Prostate gland (tissue), 2 donors: ENCODE data around the gene VCAM1. TPM values are rescaled to one million over a fixed set of nuclear protein-coding genes. Genes with fewer than 3 reads are reported as not detected.

Experiments used
- DNase-seq: peaks from one replicate; pipeline ENCODE4 v3.0.0-alpha.2; 2019; ENCODE audit warnings: low spot score
- H3K27ac ChIP-seq, 2 donors: fragments of 200-600 bp; sonication (generic); 2 replicates each; pipeline ENCODE4 v1.5.1; 2017 to 2019
- H3K27me3 ChIP-seq: fragments of 200-600 bp; sonication (generic); replicated peaks from 2 replicates; pipeline ENCODE4 v1.5.1; 2019; ENCODE audit not compliant: insufficient read depth
- H3K36me3 ChIP-seq, 2 donors: fragments of 200-600 bp; sonication (generic); 1 replicate in 1 of 2; 2 replicates in 1 of 2; pipeline versions ENCODE4 v1.5.1 to v1.8.1; 2017 to 2019
- H3K4me1 ChIP-seq: fragments of 200-600 bp; sonication (generic); replicated peaks from 2 replicates; pipeline ENCODE4 v1.5.1; 2019
- H3K4me3 ChIP-seq, 2 donors: fragments of 200-600 bp; sonication (generic); 2 replicates each; pipeline ENCODE4 v1.5.1; 2017 to 2019
- H3K9me3 ChIP-seq: fragments of 200-600 bp; sonication (generic); 2 replicates; pipeline ENCODE4 v1.5.1; 2017
- CTCF ChIP-seq, 4 experiments: fragments of 200-600 bp in 2 of 4; fragments of 450-650 bp in 2 of 4; sonication (generic) in 2 of 4; IDR thresholded peaks; 1 replicate in 3 of 4; 2 replicates in 1 of 4; pipeline ENCODE4 v1.5.1; 2016 to 2019; ENCODE audit warnings: antibody characterized with exemption in 4 of 4, mild to moderate bottlenecking in 2 of 4, moderate library complexity in 2 of 4
- POLR2A ChIP-seq: fragments of 450-650 bp; IDR thresholded peaks from one replicate; pipeline ENCODE4 v1.6.1; 2016; ENCODE audit warnings: antibody characterized with exemption, mild to moderate bottlenecking
- POLR2AphosphoS5 ChIP-seq: sonication (generic); formaldehyde crosslinking; IDR thresholded peaks from one replicate; pipeline ENCODE4 v1.6.1; 2017; ENCODE audit warnings: antibody characterized with exemption
- WGBS: methylation state at CpG from one replicate; pipeline ENCODE4 v1.1.5; 2018; 5-methylcytosine and 5-hydroxymethylcytosine counted together
- intact Hi-C: fragments of 100-400 bp; cut with DNase I; formaldehyde crosslinking; loops from one replicate; pipeline ENCODE4 v1.14.2; 2022
- total RNA-seq, 2 donors: library from RNA; depleted of rRNA; stranded (reverse); fragments of >200 nt; gene quantifications; one replicate each; pipeline ENCODE4 v1.1.0, GENCODE V29; 2016

VCAM1 gene
- 1 to 10 TPM; 2.9 to 9.3 TPM for total RNA-seq

- Histone ChIP-seq H3K36me3 (no peaks in the 10 kb centered on the region), H3K4me1 (no peaks in the 10 kb centered on the region), H3K27ac (no peak within 1 kb of the TSS), H3K4me3 (no peak within 1 kb of the TSS), H3K9me3 (no peaks in the 10 kb centered on the region), H3K27me3 (no peaks in the 10 kb centered on the region)
- no peak for DNase-seq
- 25% methylated on average over 7 of the region's 7 CpGs for WGBS
- no peak for TF ChIP-seq CTCF (IDR thresholded peaks at IDR 0.05)
- no peak for TF ChIP-seq POLR2AphosphoS5
- TF ChIP-seq POLR2A, result no peak
- intact Hi-C loops, result no loop called here
These were observed at the start of gene VCAM1 for GRCh38 chr1:100719490-100719889. VCAM1 (plus strand) TSS chr1:100719742; CDS start chr1:100719861, 119 bp downstream.

- intact Hi-C loops, result no loop called here
- H3K36me3 ChIP-seq, result no peaks in the 10 kb centered on the region
- no peaks in the 10 kb centered on the region for H3K4me1 ChIP-seq
- no peak overlapping the region for H3K27ac ChIP-seq
- WGBS, result 53% methylated on average over 1 of the region's 1 CpG
- TF ChIP-seq POLR2AphosphoS5 (no peak), CTCF (IDR thresholded peaks at IDR 0.05) (no peak), POLR2A (no peak)
- no peak overlapping the region for H3K4me3 ChIP-seq
- H3K9me3 ChIP-seq, result no peaks in the 10 kb centered on the region
- no peaks in the 10 kb centered on the region for H3K27me3 ChIP-seq
- DNase-seq, result no peak
These were observed 49.5 kb upstream of the VCAM1 start for GRCh38 chr1:100670083-100670482.

GRCh38 chr1:100671601-100672000, 47.9 kb upstream of the VCAM1 start:
- Histone ChIP-seq H3K4me1 (no peaks in the 10 kb centered on the region), H3K27ac (no peak overlapping the region), H3K36me3 (no peaks in the 10 kb centered on the region), H3K4me3 (no peak overlapping the region), H3K9me3 (no peaks in the 10 kb centered on the region), H3K27me3 (no peaks in the 10 kb centered on the region)
- no peak for TF ChIP-seq CTCF (IDR thresholded peaks at IDR 0.05)
- TF ChIP-seq POLR2AphosphoS5, result no peak
- TF ChIP-seq POLR2A, result no peak
- no peak for DNase-seq
- intact Hi-C loops, result no loop called here

- Histone ChIP-seq H3K9me3 (no peaks in the 10 kb centered on the region), H3K4me1 (no peaks in the 10 kb centered on the region), H3K36me3 (no peaks in the 10 kb centered on the region), H3K4me3 (no peak overlapping the region), H3K27me3 (no peaks in the 10 kb centered on the region), H3K27ac (no peak overlapping the region)
- no peak for DNase-seq
- WGBS, result 89% methylated on average over 2 of the region's 2 CpGs
- TF ChIP-seq POLR2A, result no peak
- no peak for TF ChIP-seq POLR2AphosphoS5
- no peak for TF ChIP-seq CTCF (IDR thresholded peaks at IDR 0.05)
- intact Hi-C loops, result no loop called here
These were observed 35.8 kb upstream of the VCAM1 start for GRCh38 chr1:100683448-100684349.

GRCh38 chr1:100699744-100700143, 19.8 kb upstream of the VCAM1 start:
- Histone ChIP-seq H3K36me3 (no peaks in the 10 kb centered on the region), H3K27me3 (no peaks in the 10 kb centered on the region), H3K27ac (no peak overlapping the region), H3K4me3 (no peak overlapping the region), H3K9me3 (no peaks in the 10 kb centered on the region), H3K4me1 (no peaks in the 10 kb centered on the region)
- no peak for TF ChIP-seq POLR2A
- intact Hi-C loops, result no loop called here
- no peak for DNase-seq
- 45% methylated on average over 1 of the region's 1 CpG for WGBS
